ENCODE results near the gene PARS2. TPM values are rescaled to one million over a fixed set of nuclear protein-coding genes. Genes with fewer than 3 reads are reported as not detected.

PARS2 gene
- total and polyA plus RNA-seq, 2 experiments from 2014 or later: 5.9 to 13.6 TPM

GRCh38 chr1:54724771-54725170 lies 39.6 kb downstream of the PARS2 start (continued):
- no peak for TF ChIP-seq ZNF462 (CRISPR knock-in tag; IDR thresholded peaks at IDR 0.05)
- TF ChIP-seq REST (IDR thresholded peaks at IDR 0.05; ENCODE audit: unreplicated experiment): no peak
- no peak for TF ChIP-seq JUNB (IDR thresholded peaks at IDR 0.05; ENCODE audit: unreplicated experiment)
- no peak for TF ChIP-seq ZNF331 (CRISPR knock-in tag; IDR thresholded peaks at IDR 0.05; ENCODE audit: low read depth)
- TF ChIP-seq CTCF (conservative IDR thresholded peaks at IDR 0.05; ENCODE audit: low read depth in 2 of 2): no peak
- no peak for TF ChIP-seq POLR2AphosphoS5 (IDR thresholded peaks at IDR 0.05; ENCODE audit: low read depth)
- TF ChIP-seq EZH2phosphoT487 (IDR thresholded peaks at IDR 0.05; ENCODE audit: unreplicated experiment): no peak
- no peak for TF ChIP-seq EZH2 (IDR thresholded peaks at IDR 0.05; ENCODE audit: low read depth, unreplicated experiment)
- no peak for TF ChIP-seq CREB1 (CRISPR knock-in tag; IDR thresholded peaks at IDR 0.05; ENCODE audit: low read depth)

Data from GM23338 (cell line).